Ramos (cell line): ENCODE measurements around the gene SUCLA2.
"Not testable (repeated sequence)": the region's sequence is repeated elsewhere in the genome, so short reads cannot be mapped to it uniquely, and the experiment has no call there.

Experiments used
- in situ Hi-C: fragments of 300-500 bp; cut with MboI; formaldehyde crosslinking; loops from one replicate; pipeline ENCODE4 v1.14.3; 2022; ENCODE audit warnings: low sequenced_read_pairs; ENCODE audit not compliant: unreplicated experiment

Gene SUCLA2

GRCh38 chr13:47999973-48000372 is 1.1 kb downstream of the SUCLA2 start:
- in situ Hi-C loops: no loop called here

DNA sequence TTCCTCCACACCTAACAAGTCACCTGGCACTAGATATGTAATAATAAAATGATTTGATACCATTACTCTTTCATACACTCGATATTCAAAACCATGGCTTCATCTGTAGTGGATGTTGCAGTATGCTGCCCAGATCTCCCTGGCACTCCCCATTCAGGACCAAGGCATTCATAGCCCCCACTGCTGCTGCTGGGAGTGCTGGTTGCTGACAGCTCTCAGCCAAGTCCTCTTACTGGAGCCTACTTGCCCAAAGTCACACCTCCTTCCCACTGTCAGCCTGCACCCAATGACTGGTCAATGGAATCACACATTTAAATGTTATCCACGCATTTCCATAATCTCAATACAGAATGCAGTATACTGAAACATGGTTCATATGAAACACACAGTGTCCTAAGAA is 3.7 kb downstream of the SUCLA2 start:
- in situ Hi-C loops: no loop called here

- in situ Hi-C loops: no loop called here
Observed at GRCh38 chr13:47991859-47992258, 9.2 kb downstream of the SUCLA2 start.

DNA sequence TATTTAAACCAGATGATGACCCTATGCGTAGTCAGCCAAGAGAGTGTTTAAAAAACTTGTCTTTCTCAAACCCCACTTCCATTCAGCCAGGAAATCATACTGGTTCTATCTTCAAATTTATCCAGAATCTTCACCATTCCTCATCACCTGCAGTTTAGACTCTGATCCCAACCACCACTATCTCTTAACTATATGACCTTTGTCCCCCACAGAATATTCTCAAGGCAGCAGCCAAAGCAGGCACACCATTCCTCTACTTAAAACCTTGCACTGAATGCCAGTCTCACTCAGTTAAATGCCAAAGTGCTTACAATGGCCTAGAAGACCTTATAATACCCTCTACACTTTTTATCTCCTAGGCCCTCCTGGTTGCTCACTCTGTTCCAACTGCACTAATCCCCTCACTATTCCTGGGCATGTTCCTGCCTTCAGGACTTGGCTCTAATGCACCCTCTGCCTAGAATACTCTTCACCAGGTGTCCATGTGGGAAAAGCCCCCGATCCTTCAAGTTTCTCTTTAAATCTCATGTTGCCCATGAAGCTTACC is 10.1 kb downstream of the SUCLA2 start:
- in situ Hi-C loops: no loop called here

DNA sequence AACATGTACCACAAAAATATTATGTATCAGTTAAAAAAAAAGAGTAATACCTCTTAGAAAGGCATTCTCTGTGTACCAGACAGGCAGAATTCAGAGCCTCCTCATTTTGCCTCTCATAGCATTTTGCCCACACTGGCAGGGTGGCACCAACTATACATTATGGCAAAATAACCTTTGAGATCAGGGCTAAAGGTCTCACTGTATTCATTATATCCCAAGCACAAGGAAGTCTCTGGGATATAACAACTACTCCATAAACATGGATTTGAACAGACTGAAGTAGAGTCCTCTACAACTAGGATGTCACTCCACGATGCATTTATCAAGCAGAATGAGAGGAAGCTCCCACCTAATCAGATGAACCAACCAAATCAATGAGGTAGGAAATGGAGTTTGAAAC is 10.6 kb downstream of the SUCLA2 start:
- in situ Hi-C loops: no loop called here

DNA sequence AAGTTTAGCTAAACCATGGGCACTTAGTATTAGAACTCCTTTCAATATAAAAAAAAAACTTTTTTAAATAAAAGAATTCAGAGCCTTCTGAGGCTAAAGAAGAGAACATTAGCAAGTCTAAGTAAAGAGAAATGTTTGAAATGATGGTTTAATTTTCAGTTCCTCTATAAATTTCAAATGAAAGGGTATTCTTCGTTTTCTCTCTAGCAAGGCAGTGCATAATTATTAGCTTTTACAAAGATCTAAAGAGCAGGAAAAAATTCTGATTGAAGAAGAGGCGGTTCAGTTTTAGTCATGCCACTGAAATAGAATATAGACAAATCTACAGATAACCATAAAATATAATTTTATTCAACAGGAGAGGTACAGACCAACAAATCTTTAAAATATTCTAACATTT is 18.0 kb downstream of the SUCLA2 start:
- in situ Hi-C loops: no loop called here

DNA sequence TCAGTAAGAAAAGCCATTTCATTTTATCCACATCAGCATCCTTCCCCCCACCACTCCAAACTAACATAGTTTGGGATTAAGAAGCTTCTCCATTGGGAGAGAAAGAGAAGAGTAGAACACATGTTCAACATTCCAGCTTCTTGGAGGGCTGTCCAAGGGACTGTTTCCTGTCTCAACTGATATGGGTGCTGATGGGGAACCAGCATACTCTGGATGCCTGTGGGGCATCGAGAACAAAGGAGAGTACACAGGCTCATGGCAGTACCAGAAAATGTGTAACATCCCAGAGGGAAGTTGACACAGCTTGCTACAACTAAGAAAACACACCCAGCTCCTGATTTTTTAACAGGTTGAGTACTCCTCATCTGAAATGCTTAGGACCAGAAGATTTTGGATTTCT is 24.7 kb downstream of the SUCLA2 start:
- in situ Hi-C loops: no loop called here

GRCh38 chr13:47964863-47965262 is 36.2 kb downstream of the SUCLA2 start:
- in situ Hi-C loops: no loop called here

- in situ Hi-C loops: no loop called here
Observed at GRCh38 chr13:47962237-47962636, 38.8 kb downstream of the SUCLA2 start.

DNA sequence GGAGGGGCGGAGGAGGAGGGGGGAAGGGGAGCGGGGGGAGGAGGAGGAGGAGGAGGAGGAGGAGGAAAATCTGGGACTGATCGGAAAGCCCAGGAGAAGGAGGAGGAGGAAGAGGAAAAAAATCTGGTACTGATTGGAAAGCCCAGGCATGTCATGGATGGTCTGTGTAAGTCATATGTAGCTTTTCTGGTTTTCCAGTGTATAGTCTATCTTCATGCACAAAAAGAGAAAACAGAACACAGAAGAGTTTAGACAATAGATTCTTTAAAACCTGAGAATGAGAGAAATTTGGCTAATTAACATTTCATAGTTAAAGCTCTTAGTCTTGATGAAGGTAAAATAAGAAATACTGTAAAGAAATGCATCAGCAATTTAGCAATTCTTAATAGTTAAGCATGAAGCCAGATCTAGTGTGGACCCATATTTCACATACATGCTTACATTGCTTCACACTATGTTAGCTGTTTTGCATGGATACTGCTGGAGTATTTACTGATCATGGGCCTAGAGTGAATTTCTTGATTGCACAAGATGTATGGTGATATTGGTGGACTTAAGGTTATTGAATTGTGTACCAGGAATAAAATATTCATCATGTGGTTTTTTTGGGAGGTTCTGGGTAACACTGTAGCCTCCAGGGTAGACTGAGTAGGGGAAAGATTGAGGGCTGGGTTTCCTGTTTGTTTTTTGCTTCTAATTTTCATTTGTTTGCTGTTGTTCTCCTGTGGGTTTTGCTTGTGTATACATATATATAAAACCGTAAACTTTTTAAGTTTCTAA is 41.4 kb downstream of the SUCLA2 start:
- in situ Hi-C loops: no loop called here

DNA sequence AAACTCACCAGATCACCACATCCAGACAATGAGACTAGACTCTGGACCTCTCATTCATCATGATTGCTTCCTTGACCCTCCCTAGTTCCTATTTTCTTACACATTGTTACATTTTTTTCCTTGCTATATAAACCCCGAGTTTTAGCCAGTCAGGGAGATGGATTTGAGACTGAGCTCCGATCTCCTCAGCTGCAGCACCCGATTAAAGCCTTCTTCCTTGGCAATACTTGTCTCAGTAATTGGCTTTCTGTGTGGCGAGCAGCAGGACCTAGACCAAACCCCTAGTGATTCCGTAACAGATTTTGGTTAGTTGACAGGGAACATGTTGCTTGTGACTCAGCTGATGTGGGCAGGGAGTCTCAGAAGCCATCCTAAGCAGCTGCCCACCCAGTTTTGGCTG is 44.0 kb downstream of the SUCLA2 start:
- in situ Hi-C loops: no loop called here

- in situ Hi-C loops: no loop called here
Observed at GRCh38 chr13:47955836-47956235, 45.2 kb downstream of the SUCLA2 start.

DNA sequence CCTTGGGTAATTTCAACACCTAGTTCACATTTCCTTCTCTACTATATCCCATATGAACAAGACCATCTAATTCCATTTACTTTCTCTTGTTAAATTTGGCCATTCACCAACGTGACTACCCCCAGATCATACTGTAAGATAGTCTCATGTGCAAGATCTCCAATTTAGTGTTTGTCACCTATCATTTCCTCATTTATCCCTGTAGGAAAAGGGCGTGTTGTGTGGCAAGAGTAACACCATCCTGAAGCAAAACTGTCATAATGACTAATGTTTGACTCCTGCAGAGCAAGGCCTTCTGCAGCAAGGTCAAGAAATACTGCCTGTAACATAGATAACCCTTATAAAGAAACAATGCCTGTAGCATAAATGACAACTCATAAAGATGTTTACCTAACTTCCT is 51.3 kb downstream of the SUCLA2 start:
- in situ Hi-C loops: no loop called here

DNA sequence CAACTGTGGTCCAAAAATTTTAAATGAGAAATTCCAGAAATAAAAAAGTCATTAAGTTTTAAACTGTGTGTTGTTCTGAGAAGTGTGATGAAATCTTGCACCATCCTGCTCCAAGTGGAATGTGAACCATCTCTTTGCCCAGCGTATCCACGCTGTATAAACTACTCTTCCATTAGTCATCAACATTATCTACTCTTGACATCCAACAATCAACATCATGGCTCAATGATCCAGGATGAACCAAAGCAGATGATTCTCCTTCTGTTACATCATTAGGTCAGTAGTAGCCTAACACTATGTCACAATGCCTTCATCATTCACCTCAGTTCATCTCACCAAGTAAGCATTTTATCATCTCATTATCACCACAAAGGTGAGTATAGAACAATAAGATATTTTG is 55.3 kb downstream of the SUCLA2 start:
- in situ Hi-C loops: no loop called here

DNA sequence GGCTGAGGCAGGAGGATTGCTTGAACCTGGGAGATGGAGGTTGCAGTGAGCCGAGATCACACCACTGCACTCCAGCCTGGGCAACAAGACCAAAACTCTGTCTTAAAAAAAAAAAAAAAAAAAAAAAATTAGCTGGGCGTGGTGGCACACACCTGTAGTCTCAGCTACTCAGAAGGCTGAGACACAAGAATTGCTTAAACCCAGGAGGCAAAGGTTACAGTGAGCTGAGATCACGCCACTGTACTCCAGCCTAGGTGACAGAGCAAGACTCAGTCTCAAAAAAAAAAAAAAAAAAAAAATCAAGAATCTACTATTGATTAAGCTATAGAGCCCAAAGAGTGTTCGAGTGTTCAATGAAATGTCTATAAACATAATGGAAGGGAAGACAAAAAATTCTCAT is 55.9 kb downstream of the SUCLA2 start:
- in situ Hi-C loops: not testable (repeated sequence)

DNA sequence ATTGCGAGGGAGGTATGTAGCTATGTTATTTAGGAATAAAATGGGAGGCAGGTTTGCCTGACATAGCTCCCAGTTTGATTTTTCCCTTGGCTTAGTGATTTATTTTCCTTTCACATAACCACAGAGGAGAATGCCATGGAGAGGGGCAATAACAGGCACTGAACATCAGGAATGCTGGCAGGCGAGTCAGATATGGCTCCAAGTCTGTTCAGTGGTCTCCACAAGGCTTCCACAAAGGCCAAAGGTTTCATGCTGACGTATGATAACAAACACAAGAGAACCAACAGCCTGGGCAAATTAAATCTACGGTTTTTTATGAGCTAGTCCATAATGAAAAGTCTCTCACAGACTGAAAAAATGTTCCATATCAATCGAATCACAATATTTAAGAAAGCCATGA is 66.7 kb downstream of the SUCLA2 start:
- in situ Hi-C loops: no loop called here

- in situ Hi-C loops: no loop called here
Observed at GRCh38 chr13:47932950-47933923, 67.8 kb downstream of the SUCLA2 start.

- in situ Hi-C loops: no loop called here
Observed at GRCh38 chr13:47930649-47931165, 70.4 kb downstream of the SUCLA2 start.

- in situ Hi-C loops: no loop called here
Observed at GRCh38 chr13:47929156-47929555, 71.9 kb downstream of the SUCLA2 start.

DNA sequence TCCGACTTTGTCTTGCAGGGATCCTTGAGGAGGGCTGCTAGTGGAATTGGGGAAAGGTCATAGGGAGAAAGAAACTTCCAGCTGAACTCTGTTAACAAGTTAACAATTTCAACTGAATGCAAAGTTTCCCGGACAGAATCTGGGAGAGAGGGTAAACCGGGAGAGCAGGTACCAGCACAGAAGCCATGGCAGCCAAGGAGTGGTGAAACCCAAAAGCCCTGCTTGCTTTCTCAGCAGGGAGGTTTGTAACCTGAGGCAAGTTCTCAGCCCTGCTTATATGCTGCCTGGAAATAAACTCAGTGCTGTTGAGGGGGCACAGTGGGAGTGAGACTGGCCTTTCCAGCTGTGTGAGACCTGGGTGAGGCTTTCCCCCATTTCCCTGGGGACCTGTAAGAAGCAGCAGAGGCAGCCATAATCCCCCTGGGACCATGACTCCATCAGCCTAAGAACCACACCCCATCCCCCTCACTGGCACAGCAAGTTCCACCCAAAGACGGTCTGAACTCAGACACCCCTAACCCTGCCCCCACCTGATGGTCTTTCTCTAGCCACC is 84.0 kb downstream of the SUCLA2 start:
- in situ Hi-C loops: no loop called here
